Measurements from ENCODE around the gene LMLN. TPM values are rescaled to one million over a fixed set of nuclear protein-coding genes. Genes with fewer than 3 reads are reported as not detected.
A peak's percentile ranks its signal among the peaks of the same experiment; 100 is the strongest.

The LMLN gene
- total and polyA plus RNA-seq, 2 of the 13 experiments (the other 11 are each of a cell fraction or from before 2014, with no cell fraction given) = 1.2 to 1.8 TPM

- BruUV-seq (replicated peaks) = no TSS peak
- POLR2A ChIA-PET = interaction anchor here (0.7 kb wide), 1 partner anchor 8 kb away, joined by 3 read pairs; no protein-coding TSS in a partner anchor
- intact Hi-C loops (cut with micrococcal nuclease; ENCODE audit: unreplicated experiment) = no loop called here
- TF ChIP-seq ZFP41 (CRISPR knock-in tag; IDR thresholded peaks at IDR 0.05; ENCODE audit: borderline replicate concordance) (no peak), ZBTB38 (CRISPR knock-in tag; IDR thresholded peaks at IDR 0.05) (no peak), ZNF333 (CRISPR knock-in tag; IDR thresholded peaks at IDR 0.05; ENCODE audit: borderline replicate concordance) (no peak), MYNN (CRISPR knock-in tag; IDR thresholded peaks at IDR 0.05; ENCODE audit: low read depth) (no peak), SOX13 (IDR thresholded peaks at IDR 0.05) (no peak), SOX13 (CRISPR knock-in tag; conservative IDR thresholded peaks at IDR 0.05 in 1 of 2, IDR thresholded peaks at IDR 0.05 in 1 of 2) (peak in 1 of 2 experiments; percentile 84; a peak in 2 of 4 replicates), MATR3 (CRISPR knock-in tag; IDR thresholded peaks at IDR 0.05) (no peak), SAP130 (CRISPR knock-in tag; IDR thresholded peaks at IDR 0.05; ENCODE audit: low read depth) (peak; percentile 36; the same call in 1 of the 2 replicates), HMG20A (CRISPR knock-in tag; IDR thresholded peaks at IDR 0.05; ENCODE audit: borderline replicate concordance) (0 out of 2 replicates have a peak, but pooled peaks have one; percentile 11), BCL6 (CRISPR knock-in tag; IDR thresholded peaks at IDR 0.05) (0 out of 2 replicates have a peak, but pooled peaks have one; percentile 12), TFDP1 (CRISPR knock-in tag; IDR thresholded peaks at IDR 0.05; ENCODE audit: borderline replicate concordance) (no peak), ZNF703 (CRISPR knock-in tag; IDR thresholded peaks at IDR 0.05; ENCODE audit: borderline replicate concordance) (no peak), SIX4 (CRISPR knock-in tag; IDR thresholded peaks at IDR 0.05) (peak; percentile 83), GLI4 (CRISPR knock-in tag; IDR thresholded peaks at IDR 0.05; ENCODE audit: borderline replicate concordance) (no peak)
- TF ChIP-seq, protein P1, sequence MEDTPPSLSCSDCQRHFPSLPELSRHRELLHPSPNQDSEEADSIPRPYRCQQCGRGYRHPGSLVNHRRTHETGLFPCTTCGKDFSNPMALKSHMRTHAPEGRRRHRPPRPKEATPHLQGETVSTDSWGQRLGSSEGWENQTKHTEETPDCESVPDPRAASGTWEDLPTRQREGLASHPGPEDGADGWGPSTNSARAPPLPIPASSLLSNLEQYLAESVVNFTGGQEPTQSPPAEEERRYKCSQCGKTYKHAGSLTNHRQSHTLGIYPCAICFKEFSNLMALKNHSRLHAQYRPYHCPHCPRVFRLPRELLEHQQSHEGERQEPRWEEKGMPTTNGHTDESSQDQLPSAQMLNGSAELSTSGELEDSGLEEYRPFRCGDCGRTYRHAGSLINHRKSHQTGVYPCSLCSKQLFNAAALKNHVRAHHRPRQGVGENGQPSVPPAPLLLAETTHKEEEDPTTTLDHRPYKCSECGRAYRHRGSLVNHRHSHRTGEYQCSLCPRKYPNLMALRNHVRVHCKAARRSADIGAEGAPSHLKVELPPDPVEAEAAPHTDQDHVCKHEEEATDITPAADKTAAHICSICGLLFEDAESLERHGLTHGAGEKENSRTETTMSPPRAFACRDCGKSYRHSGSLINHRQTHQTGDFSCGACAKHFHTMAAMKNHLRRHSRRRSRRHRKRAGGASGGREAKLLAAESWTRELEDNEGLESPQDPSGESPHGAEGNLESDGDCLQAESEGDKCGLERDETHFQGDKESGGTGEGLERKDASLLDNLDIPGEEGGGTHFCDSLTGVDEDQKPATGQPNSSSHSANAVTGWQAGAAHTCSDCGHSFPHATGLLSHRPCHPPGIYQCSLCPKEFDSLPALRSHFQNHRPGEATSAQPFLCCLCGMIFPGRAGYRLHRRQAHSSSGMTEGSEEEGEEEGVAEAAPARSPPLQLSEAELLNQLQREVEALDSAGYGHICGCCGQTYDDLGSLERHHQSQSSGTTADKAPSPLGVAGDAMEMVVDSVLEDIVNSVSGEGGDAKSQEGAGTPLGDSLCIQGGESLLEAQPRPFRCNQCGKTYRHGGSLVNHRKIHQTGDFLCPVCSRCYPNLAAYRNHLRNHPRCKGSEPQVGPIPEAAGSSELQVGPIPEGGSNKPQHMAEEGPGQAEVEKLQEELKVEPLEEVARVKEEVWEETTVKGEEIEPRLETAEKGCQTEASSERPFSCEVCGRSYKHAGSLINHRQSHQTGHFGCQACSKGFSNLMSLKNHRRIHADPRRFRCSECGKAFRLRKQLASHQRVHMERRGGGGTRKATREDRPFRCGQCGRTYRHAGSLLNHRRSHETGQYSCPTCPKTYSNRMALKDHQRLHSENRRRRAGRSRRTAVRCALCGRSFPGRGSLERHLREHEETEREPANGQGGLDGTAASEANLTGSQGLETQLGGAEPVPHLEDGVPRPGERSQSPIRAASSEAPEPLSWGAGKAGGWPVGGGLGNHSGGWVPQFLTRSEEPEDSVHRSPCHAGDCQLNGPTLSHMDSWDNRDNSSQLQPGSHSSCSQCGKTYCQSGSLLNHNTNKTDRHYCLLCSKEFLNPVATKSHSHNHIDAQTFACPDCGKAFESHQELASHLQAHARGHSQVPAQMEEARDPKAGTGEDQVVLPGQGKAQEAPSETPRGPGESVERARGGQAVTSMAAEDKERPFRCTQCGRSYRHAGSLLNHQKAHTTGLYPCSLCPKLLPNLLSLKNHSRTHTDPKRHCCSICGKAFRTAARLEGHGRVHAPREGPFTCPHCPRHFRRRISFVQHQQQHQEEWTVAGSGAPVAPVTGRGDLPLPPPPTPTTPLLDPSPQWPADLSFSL (CRISPR knock-in tag; IDR thresholded peaks at IDR 0.05) = no peak
- TF ChIP-seq, protein P2, sequence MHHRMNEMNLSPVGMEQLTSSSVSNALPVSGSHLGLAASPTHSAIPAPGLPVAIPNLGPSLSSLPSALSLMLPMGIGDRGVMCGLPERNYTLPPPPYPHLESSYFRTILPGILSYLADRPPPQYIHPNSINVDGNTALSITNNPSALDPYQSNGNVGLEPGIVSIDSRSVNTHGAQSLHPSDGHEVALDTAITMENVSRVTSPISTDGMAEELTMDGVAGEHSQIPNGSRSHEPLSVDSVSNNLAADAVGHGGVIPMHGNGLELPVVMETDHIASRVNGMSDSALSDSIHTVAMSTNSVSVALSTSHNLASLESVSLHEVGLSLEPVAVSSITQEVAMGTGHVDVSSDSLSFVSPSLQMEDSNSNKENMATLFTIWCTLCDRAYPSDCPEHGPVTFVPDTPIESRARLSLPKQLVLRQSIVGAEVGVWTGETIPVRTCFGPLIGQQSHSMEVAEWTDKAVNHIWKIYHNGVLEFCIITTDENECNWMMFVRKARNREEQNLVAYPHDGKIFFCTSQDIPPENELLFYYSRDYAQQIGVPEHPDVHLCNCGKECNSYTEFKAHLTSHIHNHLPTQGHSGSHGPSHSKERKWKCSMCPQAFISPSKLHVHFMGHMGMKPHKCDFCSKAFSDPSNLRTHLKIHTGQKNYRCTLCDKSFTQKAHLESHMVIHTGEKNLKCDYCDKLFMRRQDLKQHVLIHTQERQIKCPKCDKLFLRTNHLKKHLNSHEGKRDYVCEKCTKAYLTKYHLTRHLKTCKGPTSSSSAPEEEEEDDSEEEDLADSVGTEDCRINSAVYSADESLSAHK (CRISPR knock-in tag; IDR thresholded peaks at IDR 0.05; ENCODE audit: borderline replicate concordance) = no peak
Measured at GRCh38 chr3:197970588-197970987, 10.6 kb downstream of the LMLN start.

More at GRCh38 chr3:197970588-197970987, 10.6 kb downstream of the LMLN start:
- CTCF ChIA-PET (ENCODE audit: low intra/inter-chr PET ratio, low total read pairs) = no interaction called here
- H4K20me1 ChIP-seq (ENCODE audit: insufficient read depth, low read length) = no peaks in the 10 kb centered on the region
- 16% methylated on average over 3 of the region's 3 CpGs for WGBS (ENCODE audit: low lambda C conversion rate)
- no peak overlapping the region for H3K9ac ChIP-seq (ENCODE audit: insufficient read depth, low read depth, low read length)
- ATAC-seq (peak; percentile 82), DNase-seq (ENCODE audit: low spot score) (peak; percentile 49), FAIRE-seq (peak; percentile 78)
- H3K27me3 ChIP-seq (ENCODE audit: control insufficient read depth in 1 of 2, insufficient read depth in 2 of 2, low read length in 2 of 2) = no peaks in the 10 kb centered on the region
- no peaks in the 10 kb centered on the region for H3K79me2 ChIP-seq (ENCODE audit: insufficient read depth, low read length)
- H3K36me3 ChIP-seq (replicated peaks in 1 of 2; ENCODE audit: control insufficient read depth in 1 of 2, insufficient read depth in 2 of 2, low read length in 2 of 2) = no peaks in the 10 kb centered on the region
- in situ Hi-C loops (cut with HindIII; ENCODE audit: extremely low pct_ligation_motif_present, low pct_unique_long_range_greater_than_20kb) = no loop called here
- H3K4me1 ChIP-seq (ENCODE audit: insufficient read depth, low read length) = peaks cover 21% of the 10 kb centered on the region
- H3K9me3 ChIP-seq (ENCODE audit: low read length) = peaks cover 10% of the 10 kb centered on the region
- no peak overlapping the region for H3K4me3 ChIP-seq (replicated peaks in 1 of 3; ENCODE audit: insufficient read depth in 1 of 3, low read depth in 2 of 3, low read length in 3 of 3)
- H3K4me2 ChIP-seq (ENCODE audit: low read depth, low read length) = peak overlapping the region; percentile 48
- H3K27ac ChIP-seq (ENCODE audit: extremely low read length, insufficient read depth, low read length) = no peak overlapping the region
- no peak overlapping the region for H2AFZ ChIP-seq (ENCODE audit: low read length)

Measured in HepG2 (cell line).